H1 (cell line): Measurements from ENCODE around the gene ATF3.

Experiments used
- EP300 ChIP-seq, 2 experiments: IDR thresholded peaks; 1 replicate in 1 of 2; 2 replicates in 1 of 2; pipeline ENCODE4 v1.6.1; 2011 to 2012; ENCODE audit warnings: low read depth in 2 of 2, low read length in 2 of 2, mild to moderate bottlenecking in 2 of 2, borderline replicate concordance in 1 of 2, inconsistent platforms in 1 of 2, moderate library complexity in 1 of 2
- MAX ChIP-seq: IDR thresholded peaks from 2 replicates; pipeline ENCODE4 v1.6.1; 2012; ENCODE audit warnings: inconsistent platforms
- POLR2AphosphoS5 ChIP-seq: IDR thresholded peaks from 2 replicates; pipeline ENCODE4 v1.6.1; 2011; ENCODE audit warnings: low read depth, low read length
- TEAD4 ChIP-seq: IDR thresholded peaks from 2 replicates; pipeline ENCODE4 v1.6.1; 2012; ENCODE audit warnings: low read depth, low read length, inconsistent platforms, mixed read lengths

- TF ChIP-seq EP300 (IDR thresholded peaks at IDR 0.05; ENCODE audit: borderline replicate concordance in 1 of 2, low read depth in 2 of 2, low read length in 2 of 2) (no peak), TEAD4 (no peak), MAX (no peak), POLR2AphosphoS5 (no peak)
Observed at GRCh38 chr1:212666116-212666775, 57.7 kb downstream of the ATF3 start.
